SIG-M5 treated with dmso at 0.1 percent for 504 hours (cell line): ENCODE results near the gene SOX11.
"Not testable (repeated sequence)": the region's sequence is repeated elsewhere in the genome, so short reads cannot be mapped to it uniquely, and the experiment has no call there.

Source experiments
- DNase-seq: peaks from one replicate; lab custom pipeline; 2025; ENCODE audit not compliant: unreplicated experiment; lab: John Stamatoyannopoulos, UW

The SOX11 gene

GRCh38 chr2:5691985-5692529 is at the start of gene SOX11:
Gene SOX11, plus strand, starts transcription at chr2:5692384. Its CDS starts 338 bp downstream, at chr2:5692722.
- no peak for DNase-seq

- DNase-seq: not testable (repeated sequence)
These were observed 39.5 kb upstream of the SOX11 start for GRCh38 chr2:5652734-5653133.

- DNase-seq: not testable (repeated sequence)
These were observed 38.4 kb upstream of the SOX11 start for GRCh38 chr2:5653756-5654155.

GRCh38 chr2:5657231-5657630 is 35.0 kb upstream of the SOX11 start:
- no peak for DNase-seq

- no peak for DNase-seq
These were observed 31.6 kb upstream of the SOX11 start for GRCh38 chr2:5660591-5660990.

- DNase-seq: no peak
These were observed 30.8 kb upstream of the SOX11 start for GRCh38 chr2:5661362-5661761.

GRCh38 chr2:5664278-5664681 is 27.9 kb upstream of the SOX11 start:
- no peak for DNase-seq

GRCh38 chr2:5665066-5665465 is 27.1 kb upstream of the SOX11 start:
- DNase-seq: no peak

- no peak for DNase-seq
These were observed 25.4 kb upstream of the SOX11 start for GRCh38 chr2:5666798-5667197.

GRCh38 chr2:5667655-5668054 is 24.5 kb upstream of the SOX11 start:
- not testable (repeated sequence) for DNase-seq

- DNase-seq: no peak
These were observed 23.4 kb upstream of the SOX11 start for GRCh38 chr2:5668682-5669250.

GRCh38 chr2:5672749-5673144 is 19.4 kb upstream of the SOX11 start:
- DNase-seq: no peak

GRCh38 chr2:5673145-5674025 is 18.8 kb upstream of the SOX11 start:
- DNase-seq: no peak

GRCh38 chr2:5674026-5674340 is 18.2 kb upstream of the SOX11 start:
- DNase-seq: no peak

- DNase-seq: no peak
These were observed 15.1 kb upstream of the SOX11 start for GRCh38 chr2:5677133-5677532.

- DNase-seq: no peak
These were observed 8.7 kb upstream of the SOX11 start for GRCh38 chr2:5683471-5683870.

GRCh38 chr2:5685225-5685624 is 7.0 kb upstream of the SOX11 start:
- no peak for DNase-seq

- no peak for DNase-seq
These were observed 6.1 kb upstream of the SOX11 start for GRCh38 chr2:5686068-5686467.

GRCh38 chr2:5686536-5686935 is 5.6 kb upstream of the SOX11 start:
- no peak for DNase-seq

GRCh38 chr2:5689750-5690149 is 2.4 kb upstream of the SOX11 start:
- no peak for DNase-seq

- no peak for DNase-seq
These were observed 1.9 kb upstream of the SOX11 start for GRCh38 chr2:5690286-5690685.

- no peak for DNase-seq
These were observed 1.4 kb upstream of the SOX11 start for GRCh38 chr2:5690718-5691220.
